Amygdala (tissue), 56 donors: Measurements from ENCODE around the gene BARX2.

Source experiments
- DNase-seq, 56 donors: peaks; one replicate each; lab custom pipeline; 2025; lab: John Stamatoyannopoulos, UW

Gene BARX2

GRCh38 chr11:129394709-129395108 lies 19.1 kb downstream of the BARX2 start:
- DNase-seq, result no peak

- DNase-seq, result no peak
Measured at GRCh38 chr11:129395432-129395831, 19.8 kb downstream of the BARX2 start.

GRCh38 chr11:129395883-129396282 lies 20.2 kb downstream of the BARX2 start:
- DNase-seq, result no peak

GRCh38 chr11:129396454-129396853 lies 20.8 kb downstream of the BARX2 start:
- DNase-seq, result no peak

- no peak for DNase-seq
Measured at GRCh38 chr11:129402206-129403171, 26.8 kb downstream of the BARX2 start.

- no peak for DNase-seq
Measured at GRCh38 chr11:129404731-129405130, 29.1 kb downstream of the BARX2 start.

GRCh38 chr11:129408865-129409444 lies 33.3 kb downstream of the BARX2 start:
- DNase-seq, result no peak

GRCh38 chr11:129410395-129410960 lies 34.8 kb downstream of the BARX2 start:
- DNase-seq, result no peak

GRCh38 chr11:129412494-129412893 lies 36.8 kb downstream of the BARX2 start:
- DNase-seq, result peak in 2 of 56 donors; percentile 14 to 56

- DNase-seq, result no peak
Measured at GRCh38 chr11:129414144-129414872, 38.7 kb downstream of the BARX2 start.

- DNase-seq, result no peak
Measured at GRCh38 chr11:129416080-129416820, 40.6 kb downstream of the BARX2 start.

- DNase-seq, result no peak
Measured at GRCh38 chr11:129417458-129417857, 41.8 kb downstream of the BARX2 start.

GRCh38 chr11:129418039-129418438 lies 42.4 kb downstream of the BARX2 start:
- no peak for DNase-seq

GRCh38 chr11:129419386-129419785 lies 43.7 kb downstream of the BARX2 start:
- no peak for DNase-seq

GRCh38 chr11:129423426-129423825 lies 47.8 kb downstream of the BARX2 start:
- no peak for DNase-seq

GRCh38 chr11:129425214-129425613 lies 49.6 kb downstream of the BARX2 start:
- peak in 4 of 56 donors; percentile 1 to 12 (median 6) for DNase-seq

- no peak for DNase-seq
Measured at GRCh38 chr11:129426038-129426437, 50.4 kb downstream of the BARX2 start.

- no peak for DNase-seq
Measured at GRCh38 chr11:129426776-129427175, 51.1 kb downstream of the BARX2 start.

GRCh38 chr11:129427376-129427775 lies 51.7 kb downstream of the BARX2 start:
- no peak for DNase-seq

- no peak for DNase-seq
Measured at GRCh38 chr11:129427816-129428406, 52.3 kb downstream of the BARX2 start.
